ENCODE measurements around the gene SPEM3. TPM values are rescaled to one million over a fixed set of nuclear protein-coding genes. Genes with fewer than 3 reads are reported as not detected.

SPEM3 gene
- total and polyA plus RNA-seq, 2 of the 13 experiments (the other 11 are each of a cell fraction or from before 2014, with no cell fraction given) = not detected

DNA sequence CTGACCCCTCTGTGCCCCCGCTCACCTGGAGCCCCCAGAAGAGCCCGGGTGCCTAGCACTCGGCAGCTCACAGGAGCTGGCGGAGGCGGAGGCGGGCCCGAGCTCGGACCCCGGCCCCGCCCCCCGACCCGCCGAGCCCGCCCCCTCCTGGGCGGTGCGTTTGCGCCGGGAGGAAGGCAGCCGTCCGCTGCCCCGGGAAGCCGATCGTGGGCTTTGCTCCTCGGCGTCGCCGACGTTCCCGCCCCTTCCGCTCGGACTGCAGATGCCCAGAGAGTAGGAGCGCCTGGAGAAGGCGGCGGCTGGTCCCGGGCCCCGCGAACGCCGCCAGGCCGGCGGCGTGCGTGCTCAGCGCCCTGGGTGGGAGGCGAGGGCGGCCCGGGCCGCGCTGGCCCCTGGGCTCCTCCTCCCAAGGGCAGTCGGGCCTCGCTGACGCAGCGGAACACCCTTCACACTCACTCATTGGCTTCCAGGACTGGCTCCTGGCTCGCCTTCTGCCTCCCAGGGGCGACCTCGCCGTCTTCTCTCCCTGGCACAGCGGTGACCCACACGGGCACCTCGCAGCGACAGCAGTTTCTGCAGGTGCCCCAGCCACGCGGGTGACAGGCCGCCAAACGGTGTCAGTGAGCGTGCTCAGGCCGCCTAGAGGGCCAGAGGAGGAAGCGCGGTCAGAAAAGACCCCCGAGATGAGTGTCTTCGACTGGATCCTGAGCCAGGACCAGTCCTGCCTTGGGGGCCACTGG lies 34.0 kb upstream of the SPEM3 start, which contains the start of gene PLSCR3 (continued):
- TF ChIP-seq ESRRA (CRISPR knock-in tag; IDR thresholded peaks at IDR 0.05; ENCODE audit: low read depth) (no peak), NR2F1 (CRISPR knock-in tag; IDR thresholded peaks at IDR 0.05) (0 out of 4 replicates have a peak, but pooled peaks of 1 of the 2 experiments have one; percentile 17), PITX1 (CRISPR knock-in tag; IDR thresholded peaks at IDR 0.05) (no peak), ZNF775 (CRISPR knock-in tag; IDR thresholded peaks at IDR 0.05; ENCODE audit: borderline replicate concordance) (no peak), KMT2A (CRISPR knock-in tag; IDR thresholded peaks at IDR 0.05) (no peak; the same call in 1 of the 2 replicates), NRL (CRISPR knock-in tag; IDR thresholded peaks at IDR 0.05; ENCODE audit: borderline replicate concordance) (peak; percentile 59; the same call in 1 of the 2 replicates), NCOA2 (CRISPR knock-in tag; IDR thresholded peaks at IDR 0.05) (0 out of 2 replicates have a peak, but pooled peaks have one; percentile 19), MTF2 (CRISPR knock-in tag; IDR thresholded peaks at IDR 0.05; ENCODE audit: borderline replicate concordance) (no peak), ZFP62 (CRISPR knock-in tag; IDR thresholded peaks at IDR 0.05) (no peak), HMG20A (CRISPR knock-in tag; IDR thresholded peaks at IDR 0.05; ENCODE audit: borderline replicate concordance) (no peak), REPIN1 (CRISPR knock-in tag; IDR thresholded peaks at IDR 0.05; ENCODE audit: borderline replicate concordance, low read depth) (peak; percentile 78; the same call in 1 of the 2 replicates), ZNF781 (CRISPR knock-in tag; IDR thresholded peaks at IDR 0.05; ENCODE audit: borderline replicate concordance, not compliant biosample characterization) (peak; percentile 52), HNRNPH1 (optimal IDR thresholded peaks at IDR 0.05; ENCODE audit: low read depth, low read length) (no peak), YEATS4 (CRISPR knock-in tag; IDR thresholded peaks at IDR 0.05; ENCODE audit: borderline replicate concordance) (peak; percentile 78; the same call in 1 of the 2 replicates), MIXL1 (CRISPR knock-in tag; IDR thresholded peaks at IDR 0.05) (0 out of 2 replicates have a peak, but pooled peaks have one; percentile 14), ERF (CRISPR knock-in tag; IDR thresholded peaks at IDR 0.05) (peak; percentile 55; the same call in 1 of the 2 replicates), YY1 (IDR thresholded peaks at IDR 0.05; ENCODE audit: insufficient read depth, insufficient replicate concordance, low read depth, low read length) (peak; percentile 70), ZKSCAN8 (CRISPR knock-in tag; IDR thresholded peaks at IDR 0.05; ENCODE audit: borderline replicate concordance) (no peak), ZNF570 (CRISPR knock-in tag; IDR thresholded peaks at IDR 0.05; ENCODE audit: borderline replicate concordance) (no peak), NFRKB (IDR thresholded peaks at IDR 0.05) (no peak), ZBTB38 (CRISPR knock-in tag; IDR thresholded peaks at IDR 0.05) (peak; percentile 66), CHD2 (IDR thresholded peaks at IDR 0.05; ENCODE audit: low read depth, low read length) (no peak)
- TF ChIP-seq, protein P1, sequence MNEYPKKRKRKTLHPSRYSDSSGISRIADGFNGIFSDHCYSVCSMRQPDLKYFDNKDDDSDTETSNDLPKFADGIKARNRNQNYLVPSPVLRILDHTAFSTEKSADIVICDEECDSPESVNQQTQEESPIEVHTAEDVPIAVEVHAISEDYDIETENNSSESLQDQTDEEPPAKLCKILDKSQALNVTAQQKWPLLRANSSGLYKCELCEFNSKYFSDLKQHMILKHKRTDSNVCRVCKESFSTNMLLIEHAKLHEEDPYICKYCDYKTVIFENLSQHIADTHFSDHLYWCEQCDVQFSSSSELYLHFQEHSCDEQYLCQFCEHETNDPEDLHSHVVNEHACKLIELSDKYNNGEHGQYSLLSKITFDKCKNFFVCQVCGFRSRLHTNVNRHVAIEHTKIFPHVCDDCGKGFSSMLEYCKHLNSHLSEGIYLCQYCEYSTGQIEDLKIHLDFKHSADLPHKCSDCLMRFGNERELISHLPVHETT (CRISPR knock-in tag; conservative IDR thresholded peaks at IDR 0.05) = no peak; the same call in 1 of the 2 replicates
- TF ChIP-seq, protein P2, sequence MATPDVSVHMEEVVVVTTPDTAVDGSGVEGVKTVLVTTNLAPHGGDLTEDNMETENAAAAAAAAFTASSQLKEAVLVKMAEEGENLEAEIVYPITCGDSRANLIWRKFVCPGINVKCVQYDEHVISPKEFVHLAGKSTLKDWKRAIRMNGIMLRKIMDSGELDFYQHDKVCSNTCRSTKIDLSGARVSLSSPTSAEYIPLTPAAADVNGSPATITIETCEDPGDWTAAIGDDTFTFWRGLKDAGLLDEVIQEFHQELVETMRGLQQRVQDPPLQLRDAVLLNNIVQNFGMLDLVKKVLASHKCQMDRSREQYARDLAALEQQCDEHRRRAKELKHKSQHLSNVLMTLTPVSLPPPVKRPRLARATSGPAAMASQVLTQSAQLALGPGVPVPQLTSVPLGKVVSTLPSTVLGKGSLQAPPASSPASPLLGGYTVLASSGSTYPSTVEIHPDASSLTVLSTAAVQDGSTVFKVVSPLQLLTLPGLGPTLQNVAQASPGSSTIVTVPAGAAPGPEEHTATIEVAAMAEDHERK (CRISPR knock-in tag; IDR thresholded peaks at IDR 0.05; ENCODE audit: low read depth) = no peak
- TF ChIP-seq, protein P3, sequence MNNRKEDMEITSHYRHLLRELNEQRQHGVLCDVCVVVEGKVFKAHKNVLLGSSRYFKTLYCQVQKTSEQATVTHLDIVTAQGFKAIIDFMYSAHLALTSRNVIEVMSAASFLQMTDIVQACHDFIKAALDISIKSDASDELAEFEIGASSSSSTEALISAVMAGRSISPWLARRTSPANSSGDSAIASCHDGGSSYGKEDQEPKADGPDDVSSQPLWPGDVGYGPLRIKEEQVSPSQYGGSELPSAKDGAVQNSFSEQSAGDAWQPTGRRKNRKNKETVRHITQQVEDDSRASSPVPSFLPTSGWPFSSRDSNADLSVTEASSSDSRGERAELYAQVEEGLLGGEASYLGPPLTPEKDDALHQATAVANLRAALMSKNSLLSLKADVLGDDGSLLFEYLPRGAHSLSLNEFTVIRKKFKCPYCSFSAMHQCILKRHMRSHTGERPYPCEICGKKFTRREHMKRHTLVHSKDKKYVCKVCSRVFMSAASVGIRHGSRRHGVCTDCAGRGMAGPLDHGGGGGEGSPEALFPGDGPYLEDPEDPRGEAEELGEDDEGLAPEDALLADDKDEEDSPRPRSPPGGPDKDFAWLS (CRISPR knock-in tag; IDR thresholded peaks at IDR 0.05; ENCODE audit: borderline replicate concordance) = no peak

Data from HepG2 (cell line).